Thyroid gland (tissue), 4 donors: ENCODE measurements around the gene OCA2.

Experiments
- CTCF ChIP-seq, 6 experiments: fragments of 200-600 bp in 3 of 6; fragments of 450-650 bp in 3 of 6; sonication (generic) in 3 of 6; IDR thresholded peaks; one replicate each; pipeline ENCODE4 v1.5.1; 2016 to 2019; ENCODE audit warnings: antibody characterized with exemption in 6 of 6, mild to moderate bottlenecking in 2 of 6, inconsistent platforms in 1 of 6, moderate library complexity in 1 of 6
- POLR2A ChIP-seq, 2 donors: fragments of 450-650 bp; IDR thresholded peaks; one replicate each; pipeline ENCODE4 v1.6.1; 2017; ENCODE audit warnings: antibody characterized with exemption in 2 of 2, mild to moderate bottlenecking in 2 of 2, moderate library complexity in 1 of 2

GRCh38 chr15:28020644-28021043 lies 78.5 kb downstream of the OCA2 start:
- no peak for TF ChIP-seq CTCF (IDR thresholded peaks at IDR 0.05)
- no peak for TF ChIP-seq POLR2A (IDR thresholded peaks at IDR 0.05)
